Activated naive CD8-positive, alpha-beta T cell treated with anti-CD3 and anti-CD28 coated beads, Interleukin-2, amount 50 U/mL, for 16 hours (primary cell): Measurements from ENCODE around the gene APBB2.
"Not testable (repeated sequence)": the region's sequence is repeated elsewhere in the genome, so short reads cannot be mapped to it uniquely, and the experiment has no call there.

Experiments
- DNase-seq: peaks from one replicate; pipeline ENCODE4 v3.0.0-alpha.2; 2020; ENCODE audit warnings: low read depth, low spot score

The APBB2 gene

GRCh38 chr4:40940317-40940741 lies 274.0 kb downstream of the APBB2 start:
- no peak for DNase-seq

- no peak for DNase-seq
These were observed 274.5 kb downstream of the APBB2 start for GRCh38 chr4:40939856-40940255.

- no peak for DNase-seq
These were observed 276.0 kb downstream of the APBB2 start for GRCh38 chr4:40938337-40938736.

- no peak for DNase-seq
These were observed 277.1 kb downstream of the APBB2 start for GRCh38 chr4:40937140-40937725.

- no peak for DNase-seq
These were observed 279.7 kb downstream of the APBB2 start for GRCh38 chr4:40934676-40935075.

GRCh38 chr4:40933272-40934053 lies 280.9 kb downstream of the APBB2 start:
- DNase-seq, result no peak

GRCh38 chr4:40931841-40932240 lies 282.5 kb downstream of the APBB2 start:
- DNase-seq, result no peak

GRCh38 chr4:40931238-40931637 lies 283.1 kb downstream of the APBB2 start:
- no peak for DNase-seq

- no peak for DNase-seq
These were observed 287.3 kb downstream of the APBB2 start for GRCh38 chr4:40927074-40927473.

GRCh38 chr4:40924793-40925117 lies 289.6 kb downstream of the APBB2 start:
- no peak for DNase-seq

- DNase-seq, result peak; percentile 48
These were observed 290.1 kb downstream of the APBB2 start for GRCh38 chr4:40924096-40924792.

- DNase-seq, result no peak
These were observed 290.8 kb downstream of the APBB2 start for GRCh38 chr4:40923316-40924095.

GRCh38 chr4:40919976-40920375 lies 294.4 kb downstream of the APBB2 start:
- not testable (repeated sequence) for DNase-seq

GRCh38 chr4:40918330-40918729 lies 296.0 kb downstream of the APBB2 start:
- DNase-seq, result no peak

- DNase-seq, result no peak
These were observed 297.5 kb downstream of the APBB2 start for GRCh38 chr4:40916880-40917279.

GRCh38 chr4:40916218-40916555 lies 298.2 kb downstream of the APBB2 start:
- no peak for DNase-seq

GRCh38 chr4:40915318-40916217 lies 298.8 kb downstream of the APBB2 start:
- no peak for DNase-seq

- DNase-seq, result no peak
These were observed 301.7 kb downstream of the APBB2 start for GRCh38 chr4:40912460-40913184.

- DNase-seq, result no peak
These were observed 303.6 kb downstream of the APBB2 start for GRCh38 chr4:40910706-40911105.

- peak; percentile 11 for DNase-seq
These were observed 304.9 kb downstream of the APBB2 start for GRCh38 chr4:40909363-40909876.
